ENCODE measurements around the gene FUT6.

- TF ChIP-seq CTCF (conservative IDR thresholded peaks at IDR 0.05; ENCODE audit: low read depth, low read length) (no peak), EZH2 (IDR thresholded peaks at IDR 0.05; ENCODE audit: borderline replicate concordance, low read depth, low read length, poor library complexity, severe bottlenecking) (no peak)
These were observed 51.9 kb downstream of the FUT6 start for GRCh38 chr19:5787409-5788182.

All from A673 (cell line).